Adipose tissue (tissue), 3 donors: ENCODE measurements around the gene DVL3. TPM values are rescaled to one million over a fixed set of nuclear protein-coding genes. Genes with fewer than 3 reads are reported as not detected.
"Not testable (repeated sequence)": the region's sequence is repeated elsewhere in the genome, so short reads cannot be mapped to it uniquely, and the experiment has no call there.

Source experiments
- H3K27ac ChIP-seq: one replicate; pipeline ENCODE4 v1.5.1; 2013; ENCODE audit warnings: low read depth, low read length
- WGBS, 3 donors: extraction: QIAGEN DNeasy Blood & Tissue Kit; methylation state at CpG; one replicate each; pipeline ENCODE4 v1.1.7; 2013; 5-methylcytosine and 5-hydroxymethylcytosine counted together
- polyA plus RNA-seq, 3 donors: library from polyadenylated mRNA; stranded (reverse); fragments of 200-250 nt; gene quantifications; one replicate each; pipeline ENCODE4 v1.2.3, GENCODE V29; 2013
- donor health status: healthy with polysubstance abuse.
- donor health status: Bipolar disorder and iron deficiency.
- donor health status: healthy.

Gene DVL3
- polyA plus RNA-seq, 3 donors, result 27.3 to 31.8 (median 29.0) TPM

DNA sequence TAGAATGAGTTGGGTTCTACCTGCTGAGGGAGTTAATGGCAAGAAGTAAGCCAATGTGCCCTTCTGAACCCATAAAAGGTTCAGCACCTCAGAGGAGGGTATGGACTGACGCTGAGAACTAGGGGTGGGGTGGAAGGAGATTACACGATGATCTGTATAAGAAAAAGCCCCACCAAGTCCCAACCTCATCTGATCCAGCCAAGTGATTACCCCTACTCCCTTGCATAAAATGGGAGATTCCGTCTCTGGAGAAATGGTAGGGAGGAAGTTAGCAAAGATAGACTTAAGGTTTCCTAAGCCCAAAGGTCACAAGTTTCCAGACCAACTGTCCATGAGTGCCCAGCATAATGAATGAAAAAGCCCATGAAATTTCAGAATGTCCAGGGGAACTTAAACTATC is 7.1 kb upstream of the DVL3 start:
- 68 to 83% (median 73%) methylated on average over 3 of the region's 3 CpGs for WGBS, 3 donors
- H3K27ac ChIP-seq, result no peak overlapping the region

DNA sequence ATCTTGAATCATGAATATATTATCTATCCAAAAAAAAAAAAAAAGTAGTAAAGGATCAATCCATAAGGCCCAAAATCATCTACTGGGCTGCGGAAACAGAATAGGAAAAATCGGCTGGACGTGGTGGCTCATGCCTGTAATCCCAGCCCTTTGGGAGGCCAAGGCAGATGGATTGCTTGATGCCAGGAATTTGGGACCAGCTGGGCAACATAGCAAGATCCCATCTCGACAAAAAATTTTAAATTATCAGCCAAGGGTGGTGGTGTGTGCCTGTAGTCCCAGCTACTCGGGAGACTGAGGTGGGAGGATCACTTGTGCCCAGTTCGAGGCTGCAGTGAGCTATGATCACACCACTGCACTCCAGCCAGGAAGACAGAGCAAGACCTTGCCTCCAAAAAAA is 6.1 kb upstream of the DVL3 start:
- WGBS, 3 donors, result 86 to 96% (median 94%) methylated on average over 6 of the region's 6 CpGs
- H3K27ac ChIP-seq, result no peak overlapping the region

DNA sequence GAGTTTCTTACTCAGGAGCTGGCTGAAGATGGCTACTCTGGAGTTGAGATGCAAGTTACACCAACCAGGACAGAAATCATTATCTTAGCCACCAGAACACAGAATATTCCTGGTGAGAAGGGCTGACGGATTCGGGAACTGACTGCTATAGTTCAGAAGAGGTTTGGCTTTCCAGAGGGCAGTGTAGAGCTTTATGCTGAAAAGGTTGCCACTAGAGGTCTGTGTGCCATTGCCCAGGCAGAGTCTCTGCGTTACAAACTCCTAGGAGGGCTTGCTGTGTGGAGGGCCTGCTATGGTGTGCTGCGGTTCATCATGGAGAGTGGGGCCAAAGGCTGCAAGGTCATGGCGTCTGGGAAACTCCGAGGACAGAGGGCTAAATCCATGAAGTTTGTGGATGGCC is 5.4 kb upstream of the DVL3 start:
- 56 to 79% (median 78%) methylated on average over 6 of the region's 6 CpGs for WGBS, 3 donors
- H3K27ac ChIP-seq, result not testable (repeated sequence)

DNA sequence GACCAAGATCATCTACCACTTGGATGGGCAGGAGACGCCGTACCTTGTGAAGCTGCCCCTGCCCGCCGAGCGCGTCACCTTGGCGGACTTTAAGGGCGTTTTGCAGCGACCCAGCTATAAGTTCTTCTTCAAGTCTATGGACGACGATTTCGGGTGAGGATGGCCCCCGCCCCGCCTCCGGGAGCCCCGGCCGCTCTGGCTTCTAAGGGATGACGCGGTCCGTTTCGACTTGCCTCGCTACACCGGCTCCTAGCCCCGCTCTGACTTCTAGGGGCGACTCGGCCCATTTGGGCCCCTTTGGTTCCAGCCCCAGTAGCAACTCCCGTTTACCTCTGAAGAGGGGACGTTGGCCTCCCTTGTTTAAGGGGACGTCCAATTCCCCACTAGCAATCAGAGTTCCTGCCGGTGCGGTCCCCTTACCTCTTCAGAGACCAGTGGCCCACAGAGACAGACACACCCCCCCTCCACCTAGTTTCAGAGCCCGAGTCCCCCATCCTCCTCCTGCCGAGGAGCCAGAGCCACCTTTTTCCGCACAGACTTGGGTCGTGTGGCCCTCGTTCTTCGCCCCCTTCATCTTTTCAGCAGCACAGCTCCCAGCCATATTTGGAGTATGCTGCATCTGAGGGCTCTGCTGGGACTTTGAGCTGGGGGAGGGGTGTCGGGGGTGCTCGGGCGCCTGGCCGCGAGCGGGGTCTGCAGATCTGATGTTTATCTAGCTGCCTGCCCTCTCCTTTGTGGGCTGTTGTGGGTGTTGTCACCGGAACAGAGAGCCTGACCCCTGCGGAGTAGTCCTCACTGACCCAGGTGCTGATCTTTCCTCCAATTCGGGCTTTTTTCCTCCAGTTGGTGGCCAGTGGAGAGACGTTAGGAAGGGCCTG is 706 bp downstream of the DVL3 start:
- 0% methylated on average over 46 to 47 of the region's 47 CpGs for WGBS, 3 donors
- H3K27ac ChIP-seq, result peak overlapping the region; percentile 42

DNA sequence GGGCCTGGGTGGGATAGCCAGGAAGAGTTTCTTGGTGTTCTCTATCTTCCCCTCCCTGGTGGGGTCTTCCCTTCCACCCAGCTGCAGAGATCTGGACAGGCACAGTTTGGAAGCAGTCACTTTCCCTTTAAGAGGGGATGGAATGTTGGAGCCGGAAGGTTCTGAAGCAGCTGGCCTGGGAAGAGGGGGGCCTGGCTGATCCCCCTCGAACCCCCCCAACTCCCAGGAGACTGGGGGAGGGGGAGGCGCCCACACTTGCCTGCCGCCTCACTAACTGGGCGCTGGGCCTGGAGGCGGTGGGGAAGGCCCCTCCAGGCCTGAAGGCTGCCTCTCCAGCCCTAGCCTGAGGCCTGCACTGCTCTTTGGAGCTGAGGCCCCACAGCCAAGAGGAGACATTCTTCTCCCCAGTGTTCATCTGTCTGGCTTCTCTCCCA is 1.4 kb downstream of the DVL3 start:
- WGBS, 3 donors, result 2 to 15% (median 3%) methylated on average over 6 of the region's 6 CpGs
- H3K27ac ChIP-seq, result no peak overlapping the region

DNA sequence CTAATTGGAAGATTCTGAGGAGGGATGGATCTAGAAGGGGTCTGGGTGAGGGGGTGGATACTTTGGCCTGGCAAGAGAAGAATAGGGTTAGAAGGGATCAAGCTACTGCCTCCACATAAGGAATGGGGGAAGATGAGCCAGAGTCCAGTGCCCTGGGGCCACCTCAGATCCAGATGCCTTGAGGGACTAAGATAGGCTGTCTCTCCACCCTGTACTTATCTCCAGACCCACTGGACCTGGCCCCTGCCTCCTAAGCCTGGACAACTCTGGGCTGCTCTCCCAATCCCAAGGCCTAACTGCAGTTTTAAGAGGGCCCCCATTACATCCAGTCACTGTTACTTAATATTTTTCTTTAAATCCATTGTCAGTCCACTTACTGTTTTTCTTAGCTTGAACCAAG is 2.0 kb downstream of the DVL3 start:
- H3K27ac ChIP-seq, result no peak overlapping the region

DNA sequence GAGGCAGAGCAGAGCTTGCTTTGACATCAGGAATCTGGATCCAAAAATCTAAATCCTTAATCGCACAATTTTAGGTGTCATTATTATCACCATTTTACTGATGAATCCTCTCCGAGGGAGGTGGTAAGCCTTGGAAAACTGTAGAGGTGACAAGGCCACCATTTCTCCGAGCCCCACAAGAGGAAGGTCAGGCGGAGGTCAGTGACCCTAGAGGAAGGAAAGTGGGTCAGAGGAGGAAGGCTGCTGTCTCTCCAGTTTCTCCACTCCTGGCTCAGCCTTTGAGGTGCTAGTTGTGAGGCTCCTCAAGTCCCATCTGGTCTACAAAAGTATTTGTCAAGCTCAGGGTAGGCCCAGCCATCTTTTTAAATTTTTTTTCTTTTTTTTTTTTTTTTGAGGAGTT is 3.2 kb downstream of the DVL3 start:
- WGBS, 3 donors, result 50 to 73% (median 54%) methylated on average over 4 of the region's 4 CpGs
- no peak overlapping the region for H3K27ac ChIP-seq

DNA sequence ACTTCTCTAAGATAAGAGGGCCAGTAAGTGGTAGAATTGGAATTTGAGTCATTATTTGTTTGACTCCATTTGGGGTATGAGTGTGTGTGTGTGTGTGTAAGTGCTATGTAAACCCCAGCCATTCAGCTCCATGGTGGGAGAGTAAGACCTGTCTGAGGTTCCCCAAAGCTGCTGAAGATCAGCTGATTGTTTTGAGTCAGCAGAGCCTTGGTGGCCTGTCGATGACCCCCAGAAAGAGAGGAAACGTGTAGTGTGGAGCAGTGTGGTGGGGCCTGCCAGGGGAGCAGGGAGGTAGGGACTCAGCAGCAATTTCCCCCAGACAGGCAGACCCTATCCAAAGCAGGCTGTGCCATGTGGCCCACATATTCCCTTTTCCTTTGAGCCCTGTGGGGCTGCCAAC is 5.3 kb downstream of the DVL3 start:
- H3K27ac ChIP-seq, result no peak overlapping the region
- WGBS, 3 donors, result 22 to 58% (median 34%) methylated on average over 2 of the region's 2 CpGs

DNA sequence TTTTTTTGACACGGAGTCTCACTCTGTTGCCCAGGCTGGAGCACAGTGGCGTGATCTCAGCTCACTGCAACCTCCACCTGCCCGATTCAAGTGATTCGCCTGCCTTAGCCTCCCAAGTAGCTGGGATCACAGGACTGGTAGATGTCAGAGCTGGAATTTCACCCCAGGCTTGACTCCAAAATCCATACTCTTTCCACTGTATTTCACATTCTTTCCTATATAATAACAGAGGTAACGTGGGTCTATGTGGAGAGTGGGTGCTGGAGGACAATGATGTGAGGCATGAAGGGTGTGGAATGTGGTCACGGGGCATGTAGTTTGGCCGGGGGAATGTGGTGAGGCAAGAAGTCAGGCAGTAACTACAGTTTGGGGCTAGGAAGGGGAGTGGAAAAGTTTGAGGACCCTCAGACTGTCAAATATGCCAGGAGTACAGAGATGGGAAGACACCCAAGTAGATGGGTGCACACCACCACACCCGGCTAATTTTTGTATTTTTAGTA is 7.4 kb downstream of the DVL3 start:
- 70 to 85% (median 83%) methylated on average over 7 to 8 of the region's 8 CpGs for WGBS, 3 donors
- H3K27ac ChIP-seq, result not testable (repeated sequence)

DNA sequence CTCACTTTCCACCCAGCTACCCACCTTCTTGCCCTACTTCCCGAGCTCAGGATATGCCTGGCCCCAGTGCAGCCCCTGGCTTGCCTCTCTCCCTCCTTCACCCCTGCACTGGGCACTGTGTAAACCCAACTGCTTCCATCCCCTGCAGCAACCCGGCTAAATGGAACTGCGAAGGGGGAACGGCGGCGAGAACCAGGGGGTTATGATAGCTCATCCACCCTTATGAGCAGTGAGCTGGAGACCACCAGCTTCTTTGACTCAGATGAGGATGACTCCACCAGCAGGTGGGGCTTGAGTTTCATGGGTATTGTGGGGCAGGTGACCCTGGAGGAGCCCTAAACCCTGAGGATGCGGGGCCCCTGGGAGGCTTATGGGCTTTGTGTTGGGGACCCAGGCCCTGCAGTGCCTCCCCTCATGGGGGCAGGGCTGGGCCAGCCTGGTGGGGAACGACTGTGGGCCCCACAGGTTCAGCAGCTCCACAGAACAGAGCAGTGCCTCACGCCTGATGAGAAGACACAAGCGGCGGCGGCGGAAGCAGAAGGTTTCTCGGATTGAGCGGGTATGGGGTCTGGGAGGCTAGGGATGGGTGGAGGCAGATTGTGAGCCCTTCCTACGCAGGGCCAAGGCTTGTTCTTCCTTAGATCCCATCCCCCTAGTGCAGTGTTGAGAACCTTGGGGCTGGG is 9.6 kb downstream of the DVL3 start:
- no peak overlapping the region for H3K27ac ChIP-seq
- WGBS, 3 donors, result 94 to 97% (median 96%) methylated on average over 16 of the region's 16 CpGs

DNA sequence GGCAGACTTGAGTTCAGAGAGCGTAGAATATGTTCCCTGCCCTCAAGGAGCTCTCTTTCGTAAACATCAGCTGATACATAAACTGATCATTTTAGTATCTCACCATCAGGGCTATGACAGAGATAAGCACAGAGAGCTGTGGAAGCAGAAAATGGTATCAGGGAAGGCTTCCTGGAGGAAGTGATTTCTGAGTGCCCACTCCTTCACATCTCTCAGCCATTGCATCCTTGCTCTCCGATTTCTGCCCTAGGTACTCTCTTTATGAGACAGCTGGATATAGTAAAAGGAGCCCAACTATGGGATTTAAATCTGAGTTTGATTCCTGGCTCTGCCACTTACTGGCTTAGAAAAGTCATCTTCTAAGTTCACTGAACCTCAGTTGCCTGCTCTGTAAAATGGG is 10.4 kb downstream of the DVL3 start:
- H3K27ac ChIP-seq, result no peak overlapping the region
- 96 to 100% (median 100%) methylated on average over 3 of the region's 3 CpGs for WGBS, 3 donors

DNA sequence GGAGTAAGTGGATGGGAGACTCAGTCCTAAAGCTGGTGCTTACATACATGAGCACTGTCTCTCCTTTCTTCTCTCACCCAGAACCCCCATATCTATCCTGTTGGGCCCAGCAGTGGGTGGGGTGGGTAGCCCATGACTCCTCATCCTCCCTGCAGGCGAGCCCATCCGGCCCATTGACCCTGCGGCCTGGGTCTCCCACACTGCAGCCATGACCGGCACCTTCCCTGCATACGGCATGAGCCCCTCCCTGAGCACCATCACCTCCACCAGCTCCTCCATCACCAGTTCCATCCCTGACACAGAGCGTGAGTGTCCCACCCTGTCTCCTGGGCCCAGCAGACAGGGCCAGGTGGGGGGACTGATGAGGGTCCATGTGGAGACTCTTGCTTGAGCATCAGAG is 11.5 kb downstream of the DVL3 start:
- 92 to 97% (median 94%) methylated on average over 6 of the region's 6 CpGs for WGBS, 3 donors
- no peak overlapping the region for H3K27ac ChIP-seq

DNA sequence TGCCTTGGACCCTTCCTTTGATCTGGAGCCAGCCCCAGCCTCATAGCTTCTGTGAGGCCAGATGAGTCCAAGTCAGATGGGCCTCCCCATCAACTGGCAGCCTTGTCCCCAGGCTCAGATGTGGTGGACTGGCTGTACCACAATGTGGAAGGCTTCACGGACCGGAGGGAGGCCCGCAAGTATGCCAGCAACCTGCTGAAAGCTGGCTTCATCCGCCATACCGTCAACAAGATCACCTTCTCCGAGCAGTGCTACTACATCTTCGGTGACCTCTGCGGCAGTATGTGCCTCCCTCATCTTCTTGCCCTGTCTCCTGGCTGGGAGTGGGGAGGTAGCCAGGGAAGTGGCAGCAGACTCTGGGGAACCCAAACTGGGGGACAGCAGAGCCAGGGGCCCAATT is 12.6 kb downstream of the DVL3 start:
- WGBS, 3 donors, result 93 to 97% (median 96%) methylated on average over 8 of the region's 8 CpGs
- no peak overlapping the region for H3K27ac ChIP-seq

DNA sequence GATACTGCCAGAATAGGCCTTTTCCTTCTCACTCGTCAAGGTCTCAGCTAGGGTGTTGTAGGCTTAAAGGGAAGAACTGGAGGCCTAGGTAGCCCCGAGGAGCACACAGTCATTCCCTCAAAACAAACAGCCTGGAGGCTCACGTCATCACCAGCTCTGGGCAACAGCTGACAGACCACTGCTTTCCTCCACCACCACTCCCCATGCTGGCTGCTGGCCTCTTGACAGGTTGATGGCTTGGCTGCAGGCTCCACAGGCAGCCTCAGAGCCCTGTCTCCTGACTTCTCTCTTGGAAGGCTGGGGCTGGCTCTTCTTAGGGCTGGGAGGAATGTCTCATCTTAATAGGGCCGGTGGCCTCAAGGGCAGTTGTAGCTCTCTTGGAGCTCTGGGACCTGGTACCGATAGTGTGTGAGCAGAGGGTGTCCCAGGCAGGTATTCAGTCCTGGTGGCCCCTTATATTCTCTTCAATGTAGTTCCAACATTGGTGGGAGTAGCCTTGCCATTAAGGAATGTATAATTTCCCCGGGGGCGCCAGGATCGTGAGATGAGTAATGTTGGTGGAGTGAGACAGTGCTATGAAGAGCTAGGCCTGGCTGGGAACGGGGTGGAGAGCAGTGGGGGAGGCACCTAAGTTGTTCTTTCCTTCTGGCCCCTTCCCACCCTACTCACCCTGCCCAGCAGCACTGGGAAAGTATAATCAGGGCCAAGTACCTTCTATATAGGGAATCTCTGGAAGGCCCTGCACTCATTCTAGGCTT is 13.4 kb downstream of the DVL3 start:
- WGBS, 3 donors, result 58 to 74% (median 59%) methylated on average over 9 of the region's 9 CpGs
- H3K27ac ChIP-seq, result no peak overlapping the region

DNA sequence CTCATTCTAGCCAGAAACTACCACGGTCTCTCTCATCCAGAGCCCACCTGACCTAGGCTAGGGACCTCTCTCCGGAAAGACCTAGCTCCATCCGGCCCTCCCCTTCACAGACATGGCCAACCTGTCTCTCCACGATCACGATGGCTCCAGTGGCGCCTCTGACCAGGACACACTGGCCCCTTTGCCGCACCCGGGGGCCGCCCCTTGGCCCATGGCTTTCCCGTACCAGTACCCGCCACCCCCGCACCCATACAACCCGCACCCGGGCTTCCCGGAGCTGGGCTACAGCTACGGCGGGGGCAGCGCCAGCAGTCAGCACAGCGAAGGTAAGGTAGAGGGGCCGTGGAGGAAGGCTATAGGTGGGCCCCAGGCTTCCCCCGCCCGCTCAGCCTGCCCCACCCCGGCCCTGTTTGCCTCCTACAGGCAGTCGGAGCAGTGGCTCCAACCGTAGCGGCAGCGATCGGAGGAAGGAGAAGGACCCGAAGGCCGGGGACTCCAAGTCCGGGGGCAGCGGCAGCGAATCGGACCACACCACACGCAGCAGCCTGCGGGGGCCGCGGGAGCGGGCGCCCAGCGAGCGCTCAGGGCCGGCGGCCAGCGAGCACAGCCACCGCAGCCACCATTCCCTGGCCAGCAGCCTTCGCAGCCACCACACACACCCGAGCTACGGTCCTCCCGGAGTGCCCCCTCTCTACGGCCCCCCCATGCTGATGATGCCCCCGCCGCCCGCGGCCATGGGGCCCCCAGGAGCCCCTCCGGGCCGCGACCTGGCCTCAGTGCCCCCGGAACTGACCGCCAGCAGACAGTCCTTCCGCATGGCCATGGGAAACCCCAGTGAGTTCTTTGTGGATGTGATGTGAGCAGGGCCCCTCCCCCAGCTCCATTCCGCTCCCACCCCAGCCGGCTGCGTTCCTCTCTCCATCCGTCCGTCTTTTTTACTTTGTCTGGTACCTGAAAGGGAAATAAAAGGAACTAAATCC is 15.0 kb downstream of the DVL3 start:
- no peak overlapping the region for H3K27ac ChIP-seq
- WGBS, 3 donors, result 92 to 93% (median 93%) methylated on average over 49 to 66 of the region's 66 CpGs

DNA sequence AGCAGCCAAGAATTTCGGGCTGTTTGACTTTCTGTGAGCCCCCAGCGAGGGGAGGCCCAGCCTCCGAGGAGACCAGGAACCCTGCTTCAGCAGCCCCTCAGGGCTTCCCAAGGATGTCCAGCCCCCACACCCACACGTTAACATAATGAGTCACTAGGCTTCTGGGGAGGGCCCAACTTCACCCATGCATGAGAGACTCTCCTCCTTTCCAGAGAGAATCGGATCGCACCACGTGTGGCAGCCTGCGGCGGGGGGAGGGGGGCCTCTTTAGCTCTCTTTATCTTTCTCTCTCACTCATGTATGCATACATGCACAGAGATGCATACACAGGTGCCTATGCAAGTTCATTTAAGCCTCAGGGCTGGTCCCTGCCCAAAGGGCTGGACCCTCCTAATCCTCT is 16.4 kb downstream of the DVL3 start:
- 76 to 84% (median 83%) methylated on average over 9 of the region's 9 CpGs for WGBS, 3 donors

DNA sequence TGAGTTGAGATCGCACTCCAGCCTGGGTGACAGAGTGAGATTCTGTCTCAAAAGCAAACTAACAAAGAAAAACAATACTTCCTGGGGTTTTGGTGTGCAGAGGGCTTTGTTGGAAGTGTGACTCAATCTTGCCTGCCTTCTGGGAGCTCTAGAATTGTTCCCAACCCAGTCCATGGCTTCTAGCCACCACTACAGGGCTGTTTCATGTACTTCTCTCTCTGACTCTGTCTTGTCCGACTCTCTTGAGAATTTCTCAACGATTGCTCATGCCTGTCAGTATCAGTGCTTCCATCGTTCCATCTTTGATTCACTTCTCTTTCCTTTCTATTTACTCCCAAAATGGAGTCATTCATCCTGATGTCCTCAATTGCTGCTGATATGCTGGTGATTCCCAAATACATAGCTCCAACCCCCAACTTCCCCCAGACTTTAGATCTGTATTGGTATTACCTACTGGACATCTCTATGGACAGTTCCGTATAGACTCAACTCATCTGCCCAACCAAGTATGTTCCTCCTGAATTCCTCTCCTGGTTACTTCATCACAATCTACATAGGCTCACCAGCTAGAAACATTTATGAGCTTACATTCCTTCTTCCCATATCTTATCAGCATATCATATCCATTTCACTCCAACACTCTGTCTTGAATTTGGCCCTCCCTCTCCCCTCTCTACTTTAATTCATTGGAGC is 17.6 kb downstream of the DVL3 start:
- 74 to 78% (median 74%) methylated on average over 5 of the region's 5 CpGs for WGBS, 3 donors
- H3K27ac ChIP-seq, result no peak overlapping the region

More for the DNA sequence above, 16.4 kb downstream of the DVL3 start:
- H3K27ac ChIP-seq, result no peak overlapping the region
